GM23338 (cell line): ENCODE results near the gene DIAPH1.

Source experiments
- EZH2phosphoT487 ChIP-seq: fragments of 200-600 bp; sonication (generic); IDR thresholded peaks from one replicate; pipeline ENCODE4 v1.8.1; 2018; ENCODE audit warnings: antibody characterized with exemption; ENCODE audit not compliant: unreplicated experiment
- POLR2AphosphoS5 ChIP-seq: IDR thresholded peaks from 2 replicates; pipeline ENCODE4 v1.6.1; 2016; ENCODE audit warnings: antibody characterized with exemption, low read depth
- ZNF331 ChIP-seq: fragments of 250-450 bp; sonication (Bioruptor Pico); IDR thresholded peaks from 2 replicates; pipeline ENCODE4 v1.5.0; 2020; ENCODE audit warnings: low read depth, mild to moderate bottlenecking, moderate library complexity
- TF ChIP-seq, protein P1 (sequence below), 2 experiments: fragments of 200-600 bp in 1 of 2; sonication (generic) in 1 of 2; conservative IDR thresholded peaks; 2 replicates each; pipeline versions ENCODE4 v1.5.1 to v1.6.1; 2016 to 2017; ENCODE audit warnings: antibody characterized with exemption in 2 of 2, low read depth in 2 of 2, mild to moderate bottlenecking in 2 of 2, moderate library complexity in 1 of 2
- TF ChIP-seq, protein P2 (sequence below): fragments of 250-450 bp; sonication (Bioruptor Pico); IDR thresholded peaks from 2 replicates; pipeline ENCODE4 v1.5.0; 2020; ENCODE audit warnings: mild to moderate bottlenecking, moderate library complexity
- TF ChIP-seq, protein P3 (sequence below): IDR thresholded peaks from 2 replicates; pipeline ENCODE4 v1.6.1; 2016; ENCODE audit warnings: antibody characterized with exemption

DNA sequence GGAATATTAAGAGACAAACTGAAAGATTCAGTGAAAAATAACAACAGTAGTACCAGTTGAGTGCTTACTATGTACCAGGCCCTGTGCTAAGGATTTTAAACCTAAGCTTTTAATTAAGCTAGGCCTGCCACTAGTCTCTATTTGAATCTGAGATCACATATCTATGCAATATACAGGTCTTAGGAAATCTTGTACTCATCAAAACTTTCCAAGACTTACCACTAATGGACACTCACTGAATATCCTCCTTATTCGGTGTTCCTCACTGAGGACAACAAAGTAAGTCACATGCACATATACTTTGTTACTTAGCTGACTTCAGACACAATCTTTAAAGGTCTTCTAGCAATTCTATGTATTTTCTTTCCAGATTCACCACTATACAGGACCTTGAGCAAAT is 32.6 kb downstream of the DIAPH1 start:
- TF ChIP-seq POLR2AphosphoS5 (no peak), ZNF331 (CRISPR knock-in tag) (no peak), EZH2phosphoT487 (no peak)
- TF ChIP-seq, protein P1, sequence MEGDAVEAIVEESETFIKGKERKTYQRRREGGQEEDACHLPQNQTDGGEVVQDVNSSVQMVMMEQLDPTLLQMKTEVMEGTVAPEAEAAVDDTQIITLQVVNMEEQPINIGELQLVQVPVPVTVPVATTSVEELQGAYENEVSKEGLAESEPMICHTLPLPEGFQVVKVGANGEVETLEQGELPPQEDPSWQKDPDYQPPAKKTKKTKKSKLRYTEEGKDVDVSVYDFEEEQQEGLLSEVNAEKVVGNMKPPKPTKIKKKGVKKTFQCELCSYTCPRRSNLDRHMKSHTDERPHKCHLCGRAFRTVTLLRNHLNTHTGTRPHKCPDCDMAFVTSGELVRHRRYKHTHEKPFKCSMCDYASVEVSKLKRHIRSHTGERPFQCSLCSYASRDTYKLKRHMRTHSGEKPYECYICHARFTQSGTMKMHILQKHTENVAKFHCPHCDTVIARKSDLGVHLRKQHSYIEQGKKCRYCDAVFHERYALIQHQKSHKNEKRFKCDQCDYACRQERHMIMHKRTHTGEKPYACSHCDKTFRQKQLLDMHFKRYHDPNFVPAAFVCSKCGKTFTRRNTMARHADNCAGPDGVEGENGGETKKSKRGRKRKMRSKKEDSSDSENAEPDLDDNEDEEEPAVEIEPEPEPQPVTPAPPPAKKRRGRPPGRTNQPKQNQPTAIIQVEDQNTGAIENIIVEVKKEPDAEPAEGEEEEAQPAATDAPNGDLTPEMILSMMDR (conservative IDR thresholded peaks at IDR 0.05; ENCODE audit: low read depth in 2 of 2) = no peak
- TF ChIP-seq, protein P2, sequence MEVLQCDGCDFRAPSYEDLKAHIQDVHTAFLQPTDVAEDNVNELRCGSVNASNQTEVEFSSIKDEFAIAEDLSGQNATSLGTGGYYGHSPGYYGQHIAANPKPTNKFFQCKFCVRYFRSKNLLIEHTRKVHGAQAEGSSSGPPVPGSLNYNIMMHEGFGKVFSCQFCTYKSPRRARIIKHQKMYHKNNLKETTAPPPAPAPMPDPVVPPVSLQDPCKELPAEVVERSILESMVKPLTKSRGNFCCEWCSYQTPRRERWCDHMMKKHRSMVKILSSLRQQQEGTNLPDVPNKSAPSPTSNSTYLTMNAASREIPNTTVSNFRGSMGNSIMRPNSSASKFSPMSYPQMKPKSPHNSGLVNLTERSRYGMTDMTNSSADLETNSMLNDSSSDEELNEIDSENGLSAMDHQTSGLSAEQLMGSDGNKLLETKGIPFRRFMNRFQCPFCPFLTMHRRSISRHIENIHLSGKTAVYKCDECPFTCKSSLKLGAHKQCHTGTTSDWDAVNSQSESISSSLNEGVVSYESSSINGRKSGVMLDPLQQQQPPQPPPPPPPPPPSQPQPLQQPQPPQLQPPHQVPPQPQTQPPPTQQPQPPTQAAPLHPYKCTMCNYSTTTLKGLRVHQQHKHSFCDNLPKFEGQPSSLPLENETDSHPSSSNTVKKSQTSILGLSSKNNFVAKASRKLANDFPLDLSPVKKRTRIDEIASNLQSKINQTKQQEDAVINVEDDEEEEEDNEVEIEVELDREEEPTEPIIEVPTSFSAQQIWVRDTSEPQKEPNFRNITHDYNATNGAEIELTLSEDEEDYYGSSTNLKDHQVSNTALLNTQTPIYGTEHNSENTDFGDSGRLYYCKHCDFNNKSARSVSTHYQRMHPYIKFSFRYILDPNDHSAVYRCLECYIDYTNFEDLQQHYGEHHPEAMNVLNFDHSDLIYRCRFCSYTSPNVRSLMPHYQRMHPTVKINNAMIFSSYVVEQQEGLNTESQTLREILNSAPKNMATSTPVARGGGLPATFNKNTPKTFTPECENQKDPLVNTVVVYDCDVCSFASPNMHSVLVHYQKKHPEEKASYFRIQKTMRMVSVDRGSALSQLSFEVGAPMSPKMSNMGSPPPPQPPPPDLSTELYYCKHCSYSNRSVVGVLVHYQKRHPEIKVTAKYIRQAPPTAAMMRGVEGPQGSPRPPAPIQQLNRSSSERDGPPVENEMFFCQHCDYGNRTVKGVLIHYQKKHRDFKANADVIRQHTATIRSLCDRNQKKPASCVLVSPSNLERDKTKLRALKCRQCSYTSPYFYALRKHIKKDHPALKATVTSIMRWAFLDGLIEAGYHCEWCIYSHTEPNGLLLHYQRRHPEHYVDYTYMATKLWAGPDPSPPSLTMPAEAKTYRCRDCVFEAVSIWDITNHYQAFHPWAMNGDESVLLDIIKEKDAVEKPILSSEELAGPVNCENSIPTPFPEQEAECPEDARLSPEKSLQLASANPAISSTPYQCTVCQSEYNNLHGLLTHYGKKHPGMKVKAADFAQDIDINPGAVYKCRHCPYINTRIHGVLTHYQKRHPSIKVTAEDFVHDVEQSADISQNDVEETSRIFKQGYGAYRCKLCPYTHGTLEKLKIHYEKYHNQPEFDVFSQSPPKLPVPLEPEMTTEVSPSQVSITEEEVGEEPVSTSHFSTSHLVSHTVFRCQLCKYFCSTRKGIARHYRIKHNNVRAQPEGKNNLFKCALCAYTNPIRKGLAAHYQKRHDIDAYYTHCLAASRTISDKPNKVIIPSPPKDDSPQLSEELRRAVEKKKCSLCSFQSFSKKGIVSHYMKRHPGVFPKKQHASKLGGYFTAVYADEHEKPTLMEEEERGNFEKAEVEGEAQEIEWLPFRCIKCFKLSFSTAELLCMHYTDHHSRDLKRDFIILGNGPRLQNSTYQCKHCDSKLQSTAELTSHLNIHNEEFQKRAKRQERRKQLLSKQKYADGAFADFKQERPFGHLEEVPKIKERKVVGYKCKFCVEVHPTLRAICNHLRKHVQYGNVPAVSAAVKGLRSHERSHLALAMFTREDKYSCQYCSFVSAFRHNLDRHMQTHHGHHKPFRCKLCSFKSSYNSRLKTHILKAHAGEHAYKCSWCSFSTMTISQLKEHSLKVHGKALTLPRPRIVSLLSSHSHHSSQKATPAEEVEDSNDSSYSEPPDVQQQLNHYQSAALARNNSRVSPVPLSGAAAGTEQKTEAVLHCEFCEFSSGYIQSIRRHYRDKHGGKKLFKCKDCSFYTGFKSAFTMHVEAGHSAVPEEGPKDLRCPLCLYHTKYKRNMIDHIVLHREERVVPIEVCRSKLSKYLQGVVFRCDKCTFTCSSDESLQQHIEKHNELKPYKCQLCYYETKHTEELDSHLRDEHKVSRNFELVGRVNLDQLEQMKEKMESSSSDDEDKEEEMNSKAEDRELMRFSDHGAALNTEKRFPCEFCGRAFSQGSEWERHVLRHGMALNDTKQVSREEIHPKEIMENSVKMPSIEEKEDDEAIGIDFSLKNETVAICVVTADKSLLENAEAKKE (CRISPR knock-in tag) = no peak
- TF ChIP-seq, protein P3, sequence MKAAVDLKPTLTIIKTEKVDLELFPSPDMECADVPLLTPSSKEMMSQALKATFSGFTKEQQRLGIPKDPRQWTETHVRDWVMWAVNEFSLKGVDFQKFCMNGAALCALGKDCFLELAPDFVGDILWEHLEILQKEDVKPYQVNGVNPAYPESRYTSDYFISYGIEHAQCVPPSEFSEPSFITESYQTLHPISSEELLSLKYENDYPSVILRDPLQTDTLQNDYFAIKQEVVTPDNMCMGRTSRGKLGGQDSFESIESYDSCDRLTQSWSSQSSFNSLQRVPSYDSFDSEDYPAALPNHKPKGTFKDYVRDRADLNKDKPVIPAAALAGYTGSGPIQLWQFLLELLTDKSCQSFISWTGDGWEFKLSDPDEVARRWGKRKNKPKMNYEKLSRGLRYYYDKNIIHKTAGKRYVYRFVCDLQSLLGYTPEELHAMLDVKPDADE = no peak
